HL-60 (cell line): ENCODE data around the gene TRAP1.

ENCODE experiments used
- DNase-seq, 2 experiments: peaks; one replicate each; pipeline ENCODE4 v3.0.0-alpha.2; 2010 to 2020; ENCODE audit warnings: low read depth in 1 of 2, low spot score in 1 of 2
- H3K27ac ChIP-seq: fragments of 250-450 bp; sonication (Bioruptor Pico); replicated peaks from 2 replicates; pipeline ENCODE4 v1.5.1; 2020; ENCODE audit warnings: mild to moderate bottlenecking, moderate library complexity
- H3K27me3 ChIP-seq: fragments of 250-450 bp; sonication (Bioruptor Pico); 2 replicates; pipeline ENCODE4 v1.5.1; 2021; ENCODE audit warnings: mild to moderate bottlenecking, moderate library complexity; ENCODE audit not compliant: insufficient read depth, poor library complexity, severe bottlenecking
- H3K4me3 ChIP-seq: replicated peaks from 2 replicates; pipeline ENCODE4 v1.5.1; 2011; ENCODE audit warnings: mild to moderate bottlenecking, control low read depth, low read length; ENCODE audit not compliant: insufficient read depth
- CTCF ChIP-seq: IDR thresholded peaks from one replicate; pipeline ENCODE4 v1.5.1; 2011; ENCODE audit warnings: low read length, control low read depth, inconsistent platforms; ENCODE audit not compliant: insufficient read depth
- GABPA ChIP-seq: IDR thresholded peaks from 2 replicates; pipeline ENCODE4 v1.6.1; 2012; ENCODE audit warnings: low read depth
- POLR2AphosphoS5 ChIP-seq: IDR thresholded peaks from 2 replicates; pipeline ENCODE4 v1.6.1; 2012; ENCODE audit warnings: low read depth
- REST ChIP-seq: IDR thresholded peaks from 2 replicates; pipeline ENCODE4 v1.6.1; 2012; ENCODE audit warnings: low read depth; ENCODE audit not compliant: insufficient replicate concordance
- SPI1 ChIP-seq: IDR thresholded peaks from 2 replicates; pipeline ENCODE4 v1.6.1; 2012; ENCODE audit warnings: low read depth, mild to moderate bottlenecking, borderline replicate concordance

The TRAP1 gene

DNA sequence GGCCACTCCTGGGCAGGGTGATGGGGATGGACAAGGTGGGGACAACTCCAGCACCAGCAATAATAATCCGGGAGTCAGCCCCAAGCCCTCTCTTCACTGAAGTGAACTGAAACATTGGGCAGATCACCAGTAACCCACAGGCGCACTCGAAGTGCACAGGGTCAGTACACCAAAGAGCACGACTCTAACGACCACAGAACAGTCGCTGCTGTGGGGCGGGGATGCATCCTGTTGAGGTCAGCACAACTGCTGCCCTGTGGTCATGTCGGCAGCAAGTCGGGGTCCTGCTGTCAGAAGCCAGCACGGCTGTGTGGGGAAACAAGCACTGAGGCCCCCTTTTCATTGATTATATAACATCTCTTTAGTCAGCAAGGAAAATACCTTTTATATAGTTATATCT is 48.2 kb downstream of the TRAP1 start:
- no peak for TF ChIP-seq POLR2AphosphoS5
- TF ChIP-seq SPI1, result no peak
- TF ChIP-seq REST, result no peak
- no peak for TF ChIP-seq CTCF
- no peak for TF ChIP-seq GABPA
- Histone ChIP-seq H3K27me3 (no peaks in the 10 kb centered on the region), H3K27ac (no peak overlapping the region), H3K4me3 (no peak overlapping the region)
- no peak for DNase-seq

GRCh38 chr16:3668626-3669025 is 48.7 kb downstream of the TRAP1 start:
- TF ChIP-seq CTCF, result no peak
- no peak for TF ChIP-seq REST
- no peak for TF ChIP-seq SPI1
- TF ChIP-seq POLR2AphosphoS5, result no peak
- no peak for TF ChIP-seq GABPA
- no peaks in the 10 kb centered on the region for H3K27me3 ChIP-seq
- H3K4me3 ChIP-seq, result no peak overlapping the region
- no peak overlapping the region for H3K27ac ChIP-seq
- no peak for DNase-seq

- no peaks in the 10 kb centered on the region for H3K27me3 ChIP-seq
- H3K4me3 ChIP-seq, result no peak overlapping the region
- no peak for DNase-seq
- H3K27ac ChIP-seq, result no peak overlapping the region
- TF ChIP-seq REST (no peak), GABPA (no peak), CTCF (no peak), POLR2AphosphoS5 (no peak), SPI1 (no peak)
These were observed 51.8 kb downstream of the TRAP1 start for GRCh38 chr16:3665508-3665907.
